ENCODE measurements around the gene NMT1. TPM values are rescaled to one million over a fixed set of nuclear protein-coding genes. Genes with fewer than 3 reads are reported as not detected.

The NMT1 gene
- total and polyA plus RNA-seq, 2 of the 13 experiments (the other 11 are each of a cell fraction or from before 2014, with no cell fraction given) = 75.7 to 142 TPM

DNA sequence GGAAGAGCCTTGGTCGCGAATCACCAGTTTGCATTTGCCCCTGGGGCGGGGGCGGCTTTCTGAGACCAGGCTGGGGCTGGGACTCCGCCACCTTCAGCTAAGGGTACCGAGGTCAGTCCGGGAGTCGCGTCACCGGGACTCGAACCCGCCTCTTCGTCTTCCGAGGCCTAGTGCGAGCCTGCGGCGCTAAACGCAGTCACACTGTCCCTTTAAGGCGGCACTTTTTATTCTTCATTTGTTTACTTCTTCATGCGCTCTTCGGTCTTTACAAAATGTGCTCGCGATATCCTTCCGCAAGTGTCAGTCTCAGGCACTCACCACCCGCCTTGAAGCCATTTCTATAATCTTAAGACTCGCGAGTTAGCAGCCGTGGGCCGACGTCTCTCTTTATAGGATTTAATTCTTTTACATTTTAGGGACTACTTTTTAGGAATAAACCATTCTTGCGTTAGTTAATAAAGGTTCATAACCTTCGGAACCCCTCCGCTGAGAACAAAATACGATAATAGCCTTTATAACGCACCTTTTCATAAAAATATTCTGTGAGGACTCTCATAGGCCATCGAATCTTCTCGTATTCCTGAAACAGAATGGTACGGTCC, 86.6 kb downstream of the NMT1 start (continued):
- TF ChIP-seq GATAD2A (CRISPR knock-in tag; IDR thresholded peaks at IDR 0.05) = peak; percentile 78
- TF ChIP-seq NKX3-1 (CRISPR knock-in tag; IDR thresholded peaks at IDR 0.05) = peak; percentile 18; the same call in 1 of the 2 replicates
- TF ChIP-seq EZH2 (conservative IDR thresholded peaks at IDR 0.05; ENCODE audit: low read depth, low read length) = no peak
- TF ChIP-seq ZNF75D (CRISPR knock-in tag; IDR thresholded peaks at IDR 0.05; ENCODE audit: borderline replicate concordance) = peak; percentile 42; the same call in 1 of the 2 replicates
- TF ChIP-seq ZNF563 (CRISPR knock-in tag; IDR thresholded peaks at IDR 0.05) = peak; percentile 77
- peak; percentile 92 for TF ChIP-seq ZFY (CRISPR knock-in tag; IDR thresholded peaks at IDR 0.05)
- peak; percentile 29; the same call in 1 of the 2 replicates for TF ChIP-seq EHMT2 (IDR thresholded peaks at IDR 0.05; ENCODE audit: borderline replicate concordance, low read depth, low read length)
- peak; percentile 72 for TF ChIP-seq XRCC5 (optimal IDR thresholded peaks at IDR 0.05; ENCODE audit: low read length)
- TF ChIP-seq SALL1 (CRISPR knock-in tag; IDR thresholded peaks at IDR 0.05) = peak; percentile 60; the same call in 1 of the 2 replicates
- no peak for TF ChIP-seq ZNF678 (CRISPR knock-in tag; IDR thresholded peaks at IDR 0.05)
- TF ChIP-seq FOXP1 (IDR thresholded peaks at IDR 0.05) = peak; percentile 98
- TF ChIP-seq FOXP1 (CRISPR knock-in tag; IDR thresholded peaks at IDR 0.05) = peak; percentile 90
- peak; percentile 1; the same call in 1 of the 2 replicates for TF ChIP-seq ZNF782 (CRISPR knock-in tag; IDR thresholded peaks at IDR 0.05; ENCODE audit: borderline replicate concordance)
- peak; percentile 81 for TF ChIP-seq TBL1XR1 (IDR thresholded peaks at IDR 0.05; ENCODE audit: borderline replicate concordance, low read length, partially characterized antibody)
- TF ChIP-seq HOXD1 (CRISPR knock-in tag; IDR thresholded peaks at IDR 0.05) = 0 out of 2 replicates have a peak, but pooled peaks have one; percentile 70
- TF ChIP-seq KDM1A (CRISPR knock-in tag; IDR thresholded peaks at IDR 0.05) = peak; percentile 35
- peak; percentile 51; the same call in 1 of the 2 replicates for TF ChIP-seq ZMYM4 (CRISPR knock-in tag; IDR thresholded peaks at IDR 0.05)
- TF ChIP-seq MTA1 (CRISPR knock-in tag; IDR thresholded peaks at IDR 0.05; ENCODE audit: borderline replicate concordance) = no peak
- TF ChIP-seq ZNF253 (CRISPR knock-in tag; IDR thresholded peaks at IDR 0.05; ENCODE audit: borderline replicate concordance) = no peak
- peak; percentile 45; the same call in 1 of the 2 replicates for TF ChIP-seq TCF7 (IDR thresholded peaks at IDR 0.05; ENCODE audit: low read depth)
- peak; percentile 43; the same call in 1 of the 2 replicates for TF ChIP-seq HNF4G (IDR thresholded peaks at IDR 0.05; ENCODE audit: borderline replicate concordance, low read depth, low read length)
- TF ChIP-seq HNF4G (CRISPR knock-in tag; IDR thresholded peaks at IDR 0.05; ENCODE audit: borderline replicate concordance, low read depth) = peak; percentile 33; the same call in 1 of the 2 replicates
- peak; percentile 75; the same call in 1 of the 2 replicates for TF ChIP-seq ZNF788 (CRISPR knock-in tag; IDR thresholded peaks at IDR 0.05; ENCODE audit: borderline replicate concordance)
- TF ChIP-seq ZNF747 (CRISPR knock-in tag; IDR thresholded peaks at IDR 0.05; ENCODE audit: borderline replicate concordance) = peak; percentile 71; the same call in 1 of the 2 replicates
- peak; percentile 73 for TF ChIP-seq GTF2F1 (IDR thresholded peaks at IDR 0.05; ENCODE audit: low read length)

All from HepG2 (cell line).